Purkinje cell (primary cell): ENCODE data around the gene TRIM58. TPM values are rescaled to one million over a fixed set of nuclear protein-coding genes. Genes with fewer than 3 reads are reported as not detected.

Source experiments
- polyA plus RNA-seq: library from polyadenylated mRNA; unstranded; fragments of >200 nt; fragmentation: Nextera tagmentation; gene quantifications from 2 replicates; pipeline ENCODE4 v1.2.1, GENCODE V29; 2014

The TRIM58 gene, protein sequence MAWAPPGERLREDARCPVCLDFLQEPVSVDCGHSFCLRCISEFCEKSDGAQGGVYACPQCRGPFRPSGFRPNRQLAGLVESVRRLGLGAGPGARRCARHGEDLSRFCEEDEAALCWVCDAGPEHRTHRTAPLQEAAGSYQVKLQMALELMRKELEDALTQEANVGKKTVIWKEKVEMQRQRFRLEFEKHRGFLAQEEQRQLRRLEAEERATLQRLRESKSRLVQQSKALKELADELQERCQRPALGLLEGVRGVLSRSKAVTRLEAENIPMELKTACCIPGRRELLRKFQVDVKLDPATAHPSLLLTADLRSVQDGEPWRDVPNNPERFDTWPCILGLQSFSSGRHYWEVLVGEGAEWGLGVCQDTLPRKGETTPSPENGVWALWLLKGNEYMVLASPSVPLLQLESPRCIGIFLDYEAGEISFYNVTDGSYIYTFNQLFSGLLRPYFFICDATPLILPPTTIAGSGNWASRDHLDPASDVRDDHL
- not detected in 2 replicates for polyA plus RNA-seq

DNA sequence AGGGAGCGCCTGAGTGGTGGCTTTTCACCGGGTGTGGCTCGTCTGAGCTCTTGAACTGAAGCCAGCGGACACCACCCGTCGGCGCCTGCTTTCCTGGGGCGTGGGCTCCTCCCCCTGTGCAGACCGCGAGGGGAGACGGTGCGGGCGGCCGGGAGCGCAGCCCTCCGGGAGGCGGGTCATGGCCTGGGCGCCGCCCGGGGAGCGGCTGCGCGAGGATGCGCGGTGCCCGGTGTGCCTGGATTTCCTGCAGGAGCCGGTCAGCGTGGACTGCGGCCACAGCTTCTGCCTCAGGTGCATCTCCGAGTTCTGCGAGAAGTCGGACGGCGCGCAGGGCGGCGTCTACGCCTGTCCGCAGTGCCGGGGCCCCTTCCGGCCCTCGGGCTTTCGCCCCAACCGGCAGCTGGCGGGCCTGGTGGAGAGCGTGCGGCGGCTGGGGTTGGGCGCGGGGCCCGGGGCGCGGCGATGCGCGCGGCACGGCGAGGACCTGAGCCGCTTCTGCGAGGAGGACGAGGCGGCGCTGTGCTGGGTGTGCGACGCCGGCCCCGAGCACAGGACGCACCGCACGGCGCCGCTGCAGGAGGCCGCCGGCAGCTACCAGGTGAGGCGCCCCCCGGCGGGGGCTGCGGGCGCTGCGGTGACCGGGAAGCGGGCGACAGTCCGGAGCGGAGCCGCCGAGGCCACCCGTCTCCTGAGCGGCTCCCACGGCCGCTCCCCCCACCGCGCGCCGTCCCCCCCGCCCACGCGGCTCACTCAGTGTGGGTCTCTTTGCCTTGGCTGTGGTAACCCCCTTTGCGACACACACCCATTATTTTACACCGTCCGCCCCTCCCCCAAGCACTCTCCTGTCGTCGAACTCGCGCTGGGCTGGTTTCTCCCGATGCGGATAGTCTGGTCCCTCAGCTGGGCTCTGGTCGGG, at the start of gene TRIM58:
TRIM58 (plus strand) TSS at position 119 of the 916 bp plus-strand sequence; CDS start at position 179, 60 bp downstream.

DNA sequence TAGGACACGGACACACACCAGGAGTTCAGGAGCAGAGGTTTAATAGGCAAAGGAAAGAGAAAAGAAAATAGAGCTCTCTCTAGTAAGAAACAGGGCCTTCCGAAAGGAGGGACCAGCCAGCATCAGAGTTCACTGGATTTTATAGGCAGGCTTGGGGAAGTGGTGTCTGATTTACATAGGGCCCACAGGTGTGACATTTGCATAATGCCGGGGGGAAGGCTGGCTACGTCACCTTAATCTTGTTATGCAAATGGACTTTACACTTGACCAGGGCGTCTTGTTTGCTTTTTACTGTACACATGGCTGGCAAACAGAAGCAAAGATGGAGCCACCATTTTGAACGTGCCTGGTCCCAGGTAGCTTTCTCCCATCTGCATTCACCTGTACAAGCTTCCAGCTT, 33.0 kb upstream of the TRIM58 start, which contains the start of gene OR14A16:
OR14A16 (minus strand) TSS at position 97 of the 400 bp plus-strand sequence. CDS start 8,390 bp downstream, outside the sequence.

DNA sequence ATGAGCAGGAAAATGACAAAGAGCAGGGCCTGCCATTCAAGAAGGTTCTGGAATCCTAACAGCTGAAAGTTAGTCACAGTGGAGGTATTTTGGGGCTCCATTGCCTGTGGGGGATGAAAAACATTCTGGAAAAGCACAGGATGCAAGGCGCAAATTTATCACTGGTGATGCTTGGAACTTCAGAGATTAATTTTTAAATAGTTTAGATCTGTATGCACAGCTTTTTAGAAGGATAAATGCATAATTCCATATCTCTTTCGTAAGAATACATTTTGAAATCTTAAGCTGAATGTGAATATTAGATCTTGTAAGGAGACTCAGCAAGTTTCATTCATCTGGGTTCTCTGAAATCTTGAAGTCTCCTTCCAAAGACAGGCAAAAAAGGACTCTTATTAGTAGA, 15.2 kb upstream of the TRIM58 start, which contains the start of gene OR11L1:
OR11L1 (minus strand) TSS at position 101 of the 400 bp plus-strand sequence; CDS start at position 101, 0 bp downstream.

DNA sequence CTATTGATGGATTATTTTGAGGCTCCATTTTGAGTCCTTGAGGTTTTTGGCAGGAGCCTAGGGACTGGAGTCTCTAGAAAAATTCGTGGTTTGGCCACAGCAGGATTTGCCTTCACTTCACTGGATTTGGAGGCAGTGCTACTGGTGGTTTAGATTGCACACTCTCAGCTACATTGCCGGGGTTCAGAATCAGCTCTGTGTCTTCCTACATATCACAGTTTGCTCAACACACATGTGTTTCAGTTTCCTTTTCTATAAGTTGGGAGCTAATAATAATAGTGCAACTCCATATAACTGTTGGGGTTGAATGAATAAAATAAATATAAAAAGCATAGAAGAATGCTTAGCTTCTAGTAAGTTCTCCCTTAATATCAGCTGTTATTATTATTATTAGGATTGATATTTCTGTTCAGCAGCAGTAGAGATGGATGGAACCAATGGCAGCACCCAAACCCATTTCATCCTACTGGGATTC, 38.2 kb downstream of the TRIM58 start, which contains the start of gene OR2W3:
OR2W3 (plus strand) TSS at position 425 of the 475 bp plus-strand sequence; CDS start at position 425, 0 bp downstream.

DNA sequence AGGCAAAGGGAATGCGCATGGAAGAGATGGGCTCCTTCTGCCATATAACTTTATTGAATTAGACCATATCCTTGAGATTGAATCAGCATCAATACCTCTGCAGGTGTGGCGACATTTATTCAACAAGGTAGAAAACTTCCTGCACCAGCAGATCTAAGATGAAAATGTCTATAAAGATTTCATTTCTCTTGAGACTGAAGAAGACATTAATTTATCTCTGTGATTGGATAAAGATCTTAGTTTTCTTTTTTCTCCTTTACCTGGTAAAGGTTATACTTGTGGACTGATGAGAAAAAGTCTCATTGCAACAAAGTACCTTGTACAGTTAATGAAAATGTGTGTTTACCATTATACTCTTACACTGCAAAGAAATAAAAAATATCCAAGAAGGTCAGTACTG, 63.0 kb downstream of the TRIM58 start, which contains the start of gene OR2T8:
OR2T8 (plus strand) TSS at position 301 of the 400 bp plus-strand sequence. CDS start 766 bp downstream, outside the sequence.

DNA sequence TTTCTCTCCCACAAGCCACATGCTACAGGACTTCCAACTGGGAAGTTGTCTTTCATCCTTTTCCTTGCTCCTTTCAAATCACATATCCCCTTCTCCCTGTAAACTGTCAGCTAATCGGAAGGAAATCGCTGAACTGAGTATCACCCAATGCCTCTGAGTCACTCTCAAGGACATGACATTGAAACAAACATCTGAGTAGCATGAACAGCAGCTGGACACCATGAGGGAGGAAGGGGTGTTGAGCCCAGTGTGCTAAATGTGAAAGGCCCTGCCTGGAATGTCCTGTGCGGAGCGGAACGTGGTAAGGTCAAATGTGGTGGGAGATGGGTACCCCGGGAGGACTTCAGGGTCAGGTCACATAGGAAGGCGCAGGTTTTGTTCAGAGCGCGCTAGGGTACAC, 67.9 kb downstream of the TRIM58 start, which contains the start of gene OR2AJ1:
OR2AJ1 (plus strand) TSS at position 22 of the 400 bp plus-strand sequence. CDS start 8,880 bp downstream, outside the sequence.

Other genes starting within 250 kb of the TRIM58 start
- gene OR13G1, start 177.4 kb upstream of the TRIM58 start, polyA plus RNA-seq: not detected in 2 replicates
- gene OR6F1, start 140.5 kb upstream of the TRIM58 start, polyA plus RNA-seq: not detected in 2 replicates
- not detected in 2 replicates for gene OR14K1, start 118.6 kb upstream of the TRIM58 start, polyA plus RNA-seq
- not detected in 2 replicates for gene OR14A2, start 109.0 kb upstream of the TRIM58 start, polyA plus RNA-seq
- gene OR1C1, start 96.6 kb upstream of the TRIM58 start, polyA plus RNA-seq: not detected in 2 replicates
- gene OR14A16, start 33.1 kb upstream of the TRIM58 start, polyA plus RNA-seq: not detected in 2 replicates
- not detected in 2 replicates for gene OR11L1, start 15.3 kb upstream of the TRIM58 start, polyA plus RNA-seq
- gene OR2W3, start 38.4 kb downstream of the TRIM58 start, polyA plus RNA-seq: not detected in 2 replicates
- gene OR2T8, start 63.1 kb downstream of the TRIM58 start, polyA plus RNA-seq: not detected in 2 replicates
- gene OR2AJ1, start 67.7 kb downstream of the TRIM58 start, polyA plus RNA-seq: 0.12 TPM in 1 of 2 replicates, not detected in the other
- not detected in 2 replicates for gene OR2L8, start 91.7 kb downstream of the TRIM58 start, polyA plus RNA-seq
- not detected in 2 replicates for gene OR2AK2, start 108.0 kb downstream of the TRIM58 start, polyA plus RNA-seq
- gene OR2L5, start 156.5 kb downstream of the TRIM58 start, polyA plus RNA-seq: not detected in 2 replicates
- 0.21 TPM in 1 of 2 replicates, not detected in the other for gene OR2L2, start 172.9 kb downstream of the TRIM58 start, polyA plus RNA-seq
- gene OR2L3, start 189.6 kb downstream of the TRIM58 start, polyA plus RNA-seq: not detected in 2 replicates
- 0.48 and 3.1 TPM in 2 replicates for gene OR2L13, start 238.0 kb downstream of the TRIM58 start, polyA plus RNA-seq